Measurements from ENCODE around the gene PHB1.
"Not testable (repeated sequence)": the region's sequence is repeated elsewhere in the genome, so short reads cannot be mapped to it uniquely, and the experiment has no call there.

Gene PHB1

DNA sequence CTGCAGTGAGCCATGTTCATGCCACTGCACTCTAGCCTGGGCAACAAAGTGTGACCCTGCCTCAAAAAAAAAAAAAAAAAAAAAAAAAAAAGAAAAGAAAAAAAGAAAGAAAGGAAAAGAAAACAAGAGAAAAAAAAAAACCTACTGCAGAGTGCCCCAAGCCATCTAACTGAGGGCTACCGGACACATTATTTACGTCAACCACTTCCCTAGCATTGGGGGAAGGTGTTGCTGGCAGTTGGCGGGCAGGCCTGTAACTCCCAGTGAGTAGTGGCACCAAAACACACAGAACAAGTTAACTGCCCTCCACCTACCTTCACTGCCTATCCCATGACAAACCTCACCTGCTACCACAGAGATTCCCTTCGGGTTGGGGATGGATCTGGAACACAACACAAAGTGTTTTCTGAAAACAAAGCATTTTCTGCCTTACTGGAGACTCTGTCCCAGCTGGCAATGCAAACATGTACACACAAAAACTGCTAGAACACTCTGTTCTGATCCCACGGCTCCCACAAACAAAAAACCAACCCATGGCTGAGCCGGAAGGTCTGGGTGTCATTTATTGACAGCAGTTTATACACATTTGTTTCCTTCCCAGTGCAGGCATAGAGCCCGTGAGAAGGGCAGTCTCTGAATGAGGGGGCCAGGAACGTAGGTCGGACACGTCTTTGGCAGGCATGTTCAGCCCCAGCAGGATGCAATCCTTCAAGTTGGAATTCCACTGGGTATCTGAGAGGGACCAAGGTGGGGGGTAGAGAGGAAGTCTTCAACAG, 11.0 kb downstream of the PHB1 start:
- DNase-seq: no peak

DNA sequence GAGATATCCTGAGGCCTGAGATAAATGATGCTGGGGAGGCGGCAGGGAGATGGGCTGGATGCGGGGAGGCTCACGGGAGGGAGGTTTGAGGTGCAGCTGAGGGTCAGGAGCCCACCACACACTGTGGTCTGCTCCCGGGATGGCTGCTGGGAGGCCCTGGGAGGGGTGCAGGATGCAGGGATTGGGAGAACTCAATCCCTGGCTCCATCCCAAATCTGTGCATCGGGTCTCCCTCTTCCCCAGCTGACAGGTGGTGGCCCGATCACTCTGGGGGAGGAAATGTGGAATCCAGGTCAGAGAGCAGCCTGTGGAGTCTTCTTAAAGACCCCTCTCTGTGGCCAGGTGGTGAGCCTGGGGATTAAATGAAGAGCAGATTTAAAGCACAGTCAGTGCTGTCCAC, 12.0 kb downstream of the PHB1 start:
- DNase-seq: no peak

DNA sequence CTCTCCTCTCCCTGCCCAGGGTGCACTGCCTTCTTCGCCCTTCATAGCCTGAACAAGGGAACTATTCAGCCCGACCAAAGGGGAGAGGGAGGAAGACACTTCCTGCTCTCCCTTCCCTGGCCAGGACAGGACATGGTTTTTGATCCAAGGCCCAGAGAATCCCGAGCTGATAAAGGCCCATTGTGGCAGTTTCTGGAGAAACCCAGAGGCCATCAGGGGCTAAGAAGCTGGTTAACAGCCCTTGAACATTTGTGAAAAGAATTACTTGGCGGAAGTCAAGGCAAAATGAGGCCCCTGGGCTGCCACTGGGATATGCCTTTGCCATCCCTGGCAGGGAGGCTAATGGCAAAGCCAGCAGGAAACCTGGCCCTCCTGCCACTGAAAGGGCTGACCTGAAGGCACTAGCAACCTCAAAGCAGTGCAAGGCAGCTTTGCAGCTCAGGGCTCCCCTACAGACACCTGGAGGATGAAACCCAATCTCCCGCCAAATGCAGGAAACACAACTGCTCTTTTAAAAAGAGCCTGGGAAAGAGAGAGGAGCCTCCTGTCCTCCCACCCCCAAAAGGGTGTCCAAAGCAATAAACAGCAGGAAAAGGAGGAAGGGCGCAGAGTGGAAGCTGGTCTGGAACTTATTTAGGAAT, 12.6 kb downstream of the PHB1 start:
- no peak for DNase-seq

DNA sequence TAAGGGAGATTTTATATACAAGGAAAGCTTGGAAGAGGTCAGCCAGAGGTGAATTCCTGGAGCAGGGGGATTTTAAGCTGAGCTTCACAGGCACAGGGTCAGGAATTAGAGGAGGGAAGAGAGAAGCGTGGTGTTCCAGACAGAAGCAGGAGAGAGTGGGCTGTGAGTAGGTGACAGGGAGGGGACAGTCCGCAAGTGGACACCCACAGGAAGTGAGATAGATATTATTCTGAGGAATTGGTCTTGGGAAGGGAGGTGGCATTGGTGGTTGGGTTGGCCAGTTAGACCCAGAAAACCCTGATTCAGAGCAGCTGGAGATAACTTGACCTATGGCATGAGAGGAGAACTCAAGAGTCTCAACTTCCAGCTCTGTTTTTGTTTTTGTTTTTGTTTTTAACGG, 14.7 kb downstream of the PHB1 start:
- DNase-seq: no peak

DNA sequence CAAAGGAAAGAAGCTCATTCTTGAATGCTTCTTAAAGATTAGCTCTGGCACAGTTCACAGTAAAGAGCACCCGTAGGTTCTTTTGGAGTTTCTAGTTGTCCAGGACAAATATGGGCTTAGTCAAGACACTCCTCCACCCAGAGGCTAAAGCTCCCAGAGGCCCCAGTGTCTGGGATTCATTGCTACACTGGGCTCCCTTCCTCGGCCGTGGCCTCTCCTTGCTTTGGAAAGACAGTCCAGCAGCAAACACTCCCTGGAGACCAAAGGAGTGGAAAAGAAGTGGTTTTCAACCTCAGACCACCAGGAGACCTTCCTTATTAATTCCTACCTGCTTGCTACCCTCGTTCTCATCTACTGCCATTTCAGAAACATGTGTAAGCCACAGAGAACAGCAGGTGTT, 17.1 kb downstream of the PHB1 start:
- DNase-seq: no peak

DNA sequence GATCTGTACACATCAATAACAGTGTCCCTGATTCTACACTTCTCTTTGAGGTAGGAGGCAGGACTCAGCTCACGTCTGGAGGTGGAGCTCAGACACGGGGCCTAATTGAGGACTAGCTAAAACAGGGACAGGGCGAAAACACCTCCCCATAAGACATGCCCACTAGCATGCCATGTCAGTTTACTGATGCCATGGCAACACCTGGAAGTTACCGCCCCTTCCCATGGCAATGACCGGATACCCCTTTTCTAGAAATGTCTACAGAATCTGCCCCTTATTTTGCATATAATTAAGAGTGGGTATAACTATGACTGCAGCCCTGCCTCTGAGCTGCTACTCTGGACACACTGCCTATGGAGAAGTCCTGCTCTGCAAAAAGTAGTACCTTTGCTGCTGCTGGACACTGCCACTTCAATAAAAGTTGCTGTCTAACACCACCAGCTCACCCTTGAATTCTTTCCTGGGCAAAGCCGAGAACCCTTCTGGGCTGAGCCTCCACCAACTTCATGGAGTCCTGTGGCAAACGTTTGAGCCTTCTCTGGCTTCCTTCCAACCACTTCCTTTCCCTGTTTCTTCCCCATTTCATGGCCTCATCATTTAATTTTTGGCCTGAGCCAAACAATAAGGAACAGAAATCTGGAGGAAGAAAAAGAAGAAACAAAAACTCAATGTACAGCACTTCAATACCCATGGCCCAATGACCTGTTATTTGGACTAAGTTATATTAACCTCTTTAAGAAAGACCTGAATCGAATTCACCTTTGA, 21.0 kb downstream of the PHB1 start:
- no peak for DNase-seq

DNA sequence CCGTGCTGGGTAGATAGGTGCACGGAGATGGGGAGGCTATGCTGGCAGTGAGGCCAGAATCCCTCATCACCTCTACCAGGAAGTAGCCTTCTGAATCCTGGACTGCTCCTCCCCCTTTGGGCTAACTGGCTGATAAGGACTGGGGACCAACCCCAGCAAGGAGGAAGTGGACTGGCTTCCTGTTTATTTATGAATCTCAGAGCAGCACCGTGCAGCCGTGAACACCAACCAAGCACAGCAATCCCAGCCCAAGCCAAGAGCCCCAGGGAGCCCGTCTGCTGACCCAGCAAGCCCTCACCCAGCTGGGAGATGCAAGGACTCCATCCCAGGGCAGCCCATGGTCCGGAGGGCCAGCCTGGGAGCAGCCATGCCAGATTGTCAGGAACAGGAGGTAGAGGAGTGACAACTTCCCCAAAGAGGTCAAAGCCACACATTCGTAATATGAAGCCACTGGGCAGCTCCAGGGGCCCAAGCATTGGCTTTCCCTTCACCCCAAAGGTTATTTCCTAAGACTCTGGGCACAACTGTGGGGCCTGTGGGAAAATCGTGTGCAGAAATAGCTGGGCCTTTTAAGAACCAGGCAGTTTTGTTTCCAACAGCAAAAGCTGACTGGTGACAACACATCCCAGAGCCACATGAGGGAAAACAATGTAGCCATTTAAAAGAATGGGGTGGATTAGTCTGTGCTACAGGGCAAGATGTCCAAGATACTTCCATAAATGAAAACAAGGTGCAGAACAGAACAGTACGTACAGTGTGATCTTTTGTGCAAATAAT, 23.9 kb downstream of the PHB1 start:
- no peak for DNase-seq

DNA sequence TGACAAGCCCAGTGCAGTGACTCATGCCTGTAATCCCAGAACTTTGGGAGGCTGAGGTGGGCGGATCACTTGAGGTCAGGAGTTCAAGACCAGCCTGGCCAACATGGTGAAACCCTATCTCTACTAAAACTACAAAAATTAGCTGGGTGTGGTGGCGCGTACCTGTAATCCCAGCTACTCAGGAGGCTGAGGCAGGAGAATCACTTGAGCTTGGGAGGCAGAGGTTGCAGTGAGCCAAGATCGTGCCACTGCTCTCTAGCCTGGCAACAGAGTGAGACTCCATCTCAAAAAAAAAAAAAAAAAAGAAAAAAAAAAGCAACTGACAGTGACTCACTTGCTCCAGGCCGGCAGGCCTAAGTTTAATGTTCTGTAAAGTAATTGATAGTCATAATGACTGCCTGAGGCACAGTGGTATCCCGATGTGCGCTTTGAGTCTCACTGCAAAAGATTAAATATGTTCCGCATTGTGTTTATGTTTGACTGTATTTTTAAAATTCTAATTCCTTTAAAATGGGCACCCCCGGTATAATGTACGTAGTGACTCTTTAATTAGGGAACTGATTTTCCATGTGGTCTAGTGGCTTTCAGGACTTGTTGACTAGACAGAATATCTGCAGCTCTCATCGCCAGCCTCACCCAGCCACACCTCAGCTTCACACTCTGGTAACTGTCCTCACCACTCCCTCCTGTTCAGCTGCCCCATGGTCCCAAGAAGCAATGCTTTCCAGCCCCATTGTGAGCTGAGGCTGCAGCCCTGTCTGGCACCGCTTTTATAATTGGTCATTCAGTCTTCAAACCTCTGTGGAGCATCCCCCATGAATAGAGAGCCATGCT, 25.0 kb downstream of the PHB1 start:
- DNase-seq: not testable (repeated sequence)

DNA sequence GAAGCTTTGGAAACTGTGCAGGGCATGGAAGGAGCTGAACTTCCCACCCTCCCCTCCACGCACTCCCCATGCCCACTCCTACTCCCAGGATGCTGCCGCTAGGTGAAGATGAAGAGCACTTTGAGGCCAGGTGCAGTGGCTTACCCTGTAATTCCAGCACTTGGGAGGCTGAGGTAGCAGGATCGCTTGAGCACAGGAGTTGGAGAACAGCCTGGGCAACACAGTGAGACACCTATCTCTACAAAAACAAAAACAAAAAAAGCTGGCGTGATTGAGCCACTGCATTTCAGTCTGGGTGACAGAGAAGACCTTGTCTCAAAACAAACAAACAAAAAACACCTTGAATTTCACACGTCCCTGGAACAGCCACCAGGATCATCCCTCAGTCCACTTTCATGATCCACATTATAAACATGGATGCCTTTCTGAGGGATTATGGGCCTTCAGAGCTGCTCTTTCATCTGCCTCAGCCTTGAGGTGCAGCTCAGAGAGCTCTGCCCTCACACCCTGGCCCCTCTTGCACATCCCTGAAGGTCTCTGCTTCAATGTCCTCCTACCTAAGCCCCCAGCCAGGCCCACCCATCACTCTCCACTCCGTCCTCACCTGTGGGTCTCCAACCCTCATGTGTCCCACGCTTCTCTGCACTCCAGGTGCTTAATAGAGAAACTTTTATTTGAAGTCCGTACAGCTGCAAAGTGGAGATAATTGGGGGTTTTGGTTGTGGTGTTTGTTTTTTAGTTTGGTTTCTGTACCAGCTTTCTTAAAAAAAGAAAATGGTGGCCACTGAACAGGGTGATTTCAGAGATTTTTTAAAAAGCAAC, 25.8 kb downstream of the PHB1 start:
- DNase-seq: no peak

DNA sequence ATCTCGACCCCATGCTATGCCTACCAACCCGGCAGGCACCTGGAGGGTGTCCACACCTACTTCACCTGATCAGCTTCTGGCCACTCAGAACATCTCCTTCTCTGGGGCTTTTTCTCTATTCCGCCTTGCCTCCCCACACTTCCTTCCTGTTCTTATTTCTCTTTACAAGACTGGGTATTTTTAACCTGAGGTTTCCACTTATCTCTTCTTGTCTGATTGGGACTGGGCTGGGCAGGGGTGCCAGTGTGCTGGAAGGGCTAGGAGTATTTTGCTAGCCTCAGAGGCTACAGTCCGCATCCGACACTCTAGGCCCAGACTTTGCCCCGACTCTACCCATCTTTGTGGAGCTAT, 26.4 kb downstream of the PHB1 start:
- DNase-seq: no peak

DNA sequence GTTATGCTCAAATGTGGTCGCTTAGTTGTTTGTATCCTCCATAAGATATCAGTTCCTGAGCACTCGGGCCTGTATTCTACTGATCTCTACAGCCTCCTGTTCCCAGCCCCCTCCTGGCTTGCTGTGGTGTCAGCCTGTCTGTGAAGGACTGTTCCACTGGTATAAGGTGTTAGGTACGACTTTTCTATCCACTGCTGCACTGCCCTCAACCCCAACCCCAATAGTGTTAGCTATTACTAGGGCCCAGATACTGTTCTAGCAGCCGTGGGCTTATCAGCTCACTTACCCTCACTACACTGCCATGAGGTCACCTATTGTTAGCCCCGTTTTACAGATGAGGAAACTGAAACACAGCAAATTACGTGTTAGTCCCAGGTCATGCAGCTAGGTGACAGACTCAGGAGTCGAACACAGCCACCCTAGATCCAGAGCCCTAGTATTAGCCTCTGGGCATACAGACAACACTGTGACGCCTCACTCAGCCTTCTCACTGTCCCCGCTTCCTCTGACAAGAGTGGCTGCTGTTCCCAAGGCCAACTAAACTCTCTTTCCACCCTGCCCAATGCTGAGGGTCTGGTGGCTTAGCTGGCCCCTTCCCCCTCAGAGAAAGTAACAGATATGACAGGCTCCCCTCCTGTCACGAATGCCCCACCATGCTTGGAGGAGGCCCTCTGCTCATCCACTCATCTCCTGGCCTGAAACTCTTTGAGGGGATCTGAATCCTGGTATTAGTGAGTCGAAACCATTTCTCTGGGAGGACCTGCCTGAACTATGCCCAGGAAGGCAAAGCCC, 27.0 kb downstream of the PHB1 start:
- DNase-seq: no peak

DNA sequence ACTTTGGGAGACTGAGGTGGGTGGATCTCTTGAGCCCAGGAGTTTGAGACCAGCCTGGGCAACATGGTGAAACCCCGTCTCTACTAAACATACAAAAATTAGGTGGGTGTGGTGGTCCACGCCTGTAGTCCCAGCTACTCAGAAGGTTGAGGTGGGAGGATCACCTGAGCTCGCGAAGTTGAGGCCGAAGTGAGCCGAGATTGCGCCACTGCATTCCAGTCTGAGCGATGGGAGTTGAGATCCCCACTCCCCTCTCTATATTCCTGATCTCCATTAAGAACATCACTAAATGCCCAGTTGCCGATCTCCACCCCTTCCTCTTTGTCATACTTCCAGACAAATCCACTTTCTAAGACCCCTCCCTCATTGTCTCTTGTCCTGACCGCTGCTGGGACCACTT, 28.3 kb downstream of the PHB1 start:
- DNase-seq: no peak

DNA sequence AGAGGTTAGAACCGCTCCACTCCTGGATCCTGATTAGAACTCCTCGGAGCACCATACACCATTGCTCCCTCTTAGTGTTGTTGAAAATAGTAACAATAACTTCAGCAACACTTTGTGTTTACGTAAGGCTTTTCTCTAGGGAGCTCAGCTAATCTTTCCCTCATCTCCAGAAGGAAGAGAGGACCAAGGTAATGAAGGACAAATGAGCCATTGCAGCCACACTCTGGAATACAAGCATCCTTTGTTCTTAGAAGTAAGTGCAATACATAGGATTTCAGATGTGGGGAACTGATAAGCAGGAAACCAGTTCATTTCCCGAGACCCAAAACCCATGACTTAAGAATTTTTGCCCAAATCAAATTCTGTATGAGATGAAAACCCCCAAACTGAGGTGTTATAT, 29.7 kb downstream of the PHB1 start:
- peak; percentile 27 to 38 for DNase-seq

DNA sequence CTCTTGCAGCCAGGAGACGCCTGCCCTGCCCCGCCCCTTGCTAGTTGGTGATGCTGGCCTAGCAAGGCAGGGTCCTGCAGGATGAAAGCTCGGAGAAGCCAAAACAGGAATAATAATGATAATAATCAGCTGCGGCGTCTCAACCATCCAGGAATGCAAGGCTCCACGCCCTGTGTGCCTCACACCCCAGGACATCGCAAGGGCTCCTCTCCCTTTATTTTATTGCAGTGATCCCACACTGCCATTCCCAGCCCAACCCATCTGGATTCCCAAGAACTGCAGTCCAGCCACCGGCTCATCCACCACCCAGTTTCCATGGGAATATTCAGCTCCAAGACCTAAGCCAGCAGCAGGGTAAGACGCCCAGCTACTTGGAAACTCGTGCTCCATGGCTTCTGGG, 31.6 kb downstream of the PHB1 start:
- no peak for DNase-seq

DNA sequence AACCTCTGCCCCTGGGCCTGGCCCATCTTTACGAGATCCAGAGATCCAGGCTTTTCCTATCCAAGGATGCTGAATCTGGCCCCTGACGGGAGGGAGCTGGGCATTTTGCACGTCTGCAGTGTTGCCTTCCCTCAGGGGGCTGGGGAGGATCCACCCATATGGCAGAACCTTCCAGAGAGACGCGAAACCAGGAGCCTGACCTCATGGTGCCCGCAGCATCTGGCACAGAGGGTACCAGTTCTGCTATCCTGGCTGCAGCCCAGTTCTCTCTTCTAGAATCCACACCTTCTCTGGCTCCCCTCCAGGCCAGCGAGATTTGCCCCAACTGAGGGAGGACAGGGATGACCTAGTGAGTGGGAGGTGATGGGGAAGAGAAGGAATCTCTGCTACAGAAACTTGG, 32.1 kb downstream of the PHB1 start:
- DNase-seq: no peak

DNA sequence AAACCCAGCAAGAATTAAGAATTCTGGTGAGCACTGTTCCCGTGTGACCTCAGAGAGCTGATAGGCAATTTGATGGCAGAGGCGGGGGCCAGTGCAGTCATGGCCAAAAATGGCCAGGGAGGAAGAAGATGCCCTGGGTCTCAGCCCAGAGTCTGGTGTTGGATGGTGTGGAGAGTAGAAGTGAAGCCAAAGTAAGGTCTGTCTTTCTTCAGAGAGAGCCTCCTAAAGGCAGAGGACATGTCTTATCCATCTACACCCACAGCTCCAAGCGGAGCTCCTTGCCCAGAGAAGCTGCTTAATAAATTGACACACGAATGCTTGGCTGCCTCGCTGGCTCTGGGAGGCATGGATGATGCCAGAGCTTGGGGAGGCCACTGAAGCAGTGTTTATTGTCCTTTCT, 32.9 kb downstream of the PHB1 start:
- no peak for DNase-seq

DNA sequence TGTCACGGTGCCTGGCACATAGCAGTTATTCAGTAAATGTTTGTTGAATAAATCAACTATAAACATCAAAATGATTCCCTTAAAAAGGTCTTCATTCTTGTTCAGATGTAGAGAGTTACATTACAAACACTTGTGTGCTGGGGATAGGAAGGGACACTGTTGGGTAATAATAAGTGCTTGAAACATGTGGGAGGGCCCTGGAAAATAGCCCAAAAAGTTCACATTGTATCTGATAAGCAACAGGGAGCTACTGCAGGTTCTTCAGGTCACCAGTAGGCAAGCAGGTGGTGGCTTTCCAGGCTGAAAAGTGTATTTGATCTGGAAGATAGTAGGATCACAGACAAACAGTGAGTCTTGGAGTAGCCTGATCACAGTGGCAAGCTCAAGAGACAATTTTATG, 33.6 kb downstream of the PHB1 start:
- DNase-seq: no peak

DNA sequence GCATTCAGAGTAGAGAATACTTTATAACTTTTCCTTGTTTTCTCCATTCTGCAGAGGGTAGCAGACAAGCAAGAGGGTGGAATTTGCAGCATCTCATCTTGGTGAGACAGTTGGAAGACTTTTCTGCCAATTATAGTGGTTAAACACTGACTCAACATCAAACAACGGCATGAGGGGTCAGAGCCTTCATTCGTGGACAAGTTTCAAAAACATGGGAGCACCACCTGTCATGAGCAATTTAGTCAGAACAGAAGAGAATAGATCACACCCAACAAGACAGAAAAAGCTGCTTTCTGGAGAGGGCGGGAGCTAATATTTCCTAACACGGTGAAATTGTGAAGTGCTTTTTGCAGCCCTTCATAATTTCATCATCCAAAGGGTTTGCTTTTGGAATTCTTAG, 34.8 kb downstream of the PHB1 start:
- no peak for DNase-seq

DNA sequence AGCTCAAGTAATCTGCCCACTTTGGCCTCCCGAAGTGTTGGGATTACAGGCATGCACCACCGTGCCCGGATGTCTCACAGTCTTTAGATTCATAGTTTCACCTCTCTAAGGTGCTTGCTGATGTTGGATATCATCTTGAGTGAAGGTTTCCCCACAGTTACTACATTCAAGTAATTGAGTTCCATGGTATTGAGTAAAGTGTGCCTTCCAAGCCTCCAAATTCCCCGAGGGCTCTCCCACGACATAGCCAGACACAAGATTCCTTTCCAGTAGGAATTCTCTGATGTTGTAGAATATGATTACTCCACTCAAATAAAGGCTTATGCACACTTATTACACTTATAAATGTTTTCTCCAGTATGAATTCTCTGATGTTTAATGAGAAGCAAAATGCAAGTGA, 36.4 kb downstream of the PHB1 start:
- DNase-seq: no peak

DNA sequence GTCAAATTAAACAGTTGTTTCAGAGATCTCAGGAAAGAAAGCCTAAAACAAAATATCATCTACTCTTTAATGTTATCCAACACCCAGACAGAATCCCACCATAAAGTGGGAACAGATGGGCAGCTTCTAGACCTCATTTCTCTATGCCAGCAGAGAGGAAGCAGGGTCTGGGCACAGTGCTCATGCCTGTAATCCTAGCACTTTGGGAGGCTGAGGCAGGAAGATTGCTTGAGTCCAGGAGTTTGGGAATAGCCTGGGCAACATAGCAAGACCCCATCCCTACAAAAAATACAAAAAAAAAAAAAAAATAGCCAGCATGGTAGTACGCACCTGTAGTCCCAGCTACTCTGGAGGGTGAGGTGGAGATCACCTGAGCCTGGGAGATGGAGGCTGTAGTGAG, 39.1 kb downstream of the PHB1 start:
- no peak for DNase-seq

DNA sequence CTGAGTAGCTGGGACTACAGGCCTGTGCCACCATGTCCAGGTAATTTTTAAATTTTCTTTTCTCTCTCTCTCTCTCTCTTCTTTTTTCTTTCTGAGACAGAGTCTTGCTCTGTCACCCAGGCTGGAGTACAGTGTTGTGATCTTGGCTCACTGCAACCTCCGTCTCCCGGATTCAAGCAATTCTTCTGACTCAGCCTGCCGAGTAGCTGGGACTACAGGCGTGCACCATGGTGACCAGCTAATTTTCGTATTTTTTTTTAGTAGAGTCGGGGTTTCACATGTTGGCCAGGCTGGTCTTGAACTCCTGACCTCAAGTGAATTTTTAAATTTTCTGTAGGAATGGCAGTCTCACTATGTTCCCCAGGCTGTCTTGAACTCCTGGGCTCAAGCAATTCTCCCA, 41.6 kb downstream of the PHB1 start:
- DNase-seq: no peak
